GM19043 (cell line): Measurements from ENCODE around the gene PADI1.
"Not testable (repeated sequence)": the region's sequence is repeated elsewhere in the genome, so short reads cannot be mapped to it uniquely, and the experiment has no call there.

Source experiments
- ATAC-seq: cut with Tn5 transposase; IDR thresholded peaks from one replicate; pipeline ENCODE4 v1.9.1; 2021; ENCODE audit warnings: low read depth; ENCODE audit not compliant: unreplicated experiment

Gene PADI1

GRCh38 chr1:17236779-17237560 lies 32.0 kb downstream of the PADI1 start:
- ATAC-seq = no peak

GRCh38 chr1:17237561-17237903 lies 32.6 kb downstream of the PADI1 start:
- no peak for ATAC-seq

- no peak for ATAC-seq
Measured at GRCh38 chr1:17239420-17239819, 34.5 kb downstream of the PADI1 start.

- ATAC-seq = not testable (repeated sequence)
Measured at GRCh38 chr1:17241011-17241779, 36.3 kb downstream of the PADI1 start.

- ATAC-seq = not testable (repeated sequence)
Measured at GRCh38 chr1:17241780-17242074, 36.8 kb downstream of the PADI1 start.

GRCh38 chr1:17243274-17243673 lies 38.3 kb downstream of the PADI1 start:
- ATAC-seq = no peak

- no peak for ATAC-seq
Measured at GRCh38 chr1:17244821-17245740, 40.2 kb downstream of the PADI1 start.

GRCh38 chr1:17245816-17246325 lies 40.9 kb downstream of the PADI1 start:
- ATAC-seq = no peak

GRCh38 chr1:17246971-17247370 lies 42.0 kb downstream of the PADI1 start:
- ATAC-seq = no peak

- ATAC-seq = no peak
Measured at GRCh38 chr1:17248781-17249180, 43.9 kb downstream of the PADI1 start, which contains the start of gene PADI3. TSS of gene PADI3 (plus strand) at chr1:17249098. CDS start at chr1:17249138, 40 bp downstream.

- no peak for ATAC-seq
Measured at GRCh38 chr1:17250601-17251000, 45.7 kb downstream of the PADI1 start.

GRCh38 chr1:17251246-17251645 lies 46.3 kb downstream of the PADI1 start:
- ATAC-seq = no peak

- no peak for ATAC-seq
Measured at GRCh38 chr1:17251701-17252376, 46.9 kb downstream of the PADI1 start.

- ATAC-seq = no peak
Measured at GRCh38 chr1:17255336-17255735, 50.4 kb downstream of the PADI1 start.

- no peak for ATAC-seq
Measured at GRCh38 chr1:17258116-17258757, 53.3 kb downstream of the PADI1 start.

- ATAC-seq = no peak
Measured at GRCh38 chr1:17258758-17259130, 53.8 kb downstream of the PADI1 start.

GRCh38 chr1:17259233-17259873 lies 54.4 kb downstream of the PADI1 start:
- ATAC-seq = no peak

GRCh38 chr1:17260264-17260663 lies 55.3 kb downstream of the PADI1 start:
- ATAC-seq = no peak

- no peak for ATAC-seq
Measured at GRCh38 chr1:17260738-17261137, 55.8 kb downstream of the PADI1 start.
